NT2/D1 (cell line): ENCODE results near the gene PRDX3.

ENCODE experiments used
- SUZ12 ChIP-seq: IDR thresholded peaks from 2 replicates; pipeline ENCODE4 v1.6.1; 2011; ENCODE audit not compliant: insufficient read length, insufficient read depth; ENCODE audit errors: extremely low read depth
- YY1 ChIP-seq: IDR thresholded peaks from 2 replicates; pipeline ENCODE4 v1.6.1; 2011; ENCODE audit not compliant: insufficient read length, insufficient read depth
- ZNF274 ChIP-seq: IDR thresholded peaks from 2 replicates; pipeline ENCODE4 v1.6.1; 2011; ENCODE audit warnings: mild to moderate bottlenecking, low read depth, low read length

DNA sequence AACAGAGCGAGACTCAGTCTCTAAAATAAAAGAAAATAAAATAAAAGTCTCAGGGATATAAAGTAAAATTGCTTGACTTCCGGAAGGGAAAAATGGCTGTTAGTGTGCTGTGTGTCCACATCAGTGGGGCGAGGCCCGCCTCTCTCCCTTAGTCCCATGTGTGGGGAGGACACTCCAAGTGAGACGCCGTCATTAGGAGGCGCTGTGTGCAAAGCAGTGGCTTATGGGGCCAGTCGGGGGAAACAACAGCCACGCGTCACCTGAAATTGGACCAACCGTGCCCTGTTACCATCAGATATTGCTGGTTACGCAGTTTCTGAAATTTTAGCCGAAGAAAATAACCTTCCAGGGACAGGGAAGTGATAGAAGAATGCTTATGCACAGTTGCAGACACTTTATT lies 28.9 kb downstream of the PRDX3 start:
- TF ChIP-seq YY1 = no peak
- TF ChIP-seq SUZ12 = no peak
- TF ChIP-seq ZNF274 = no peak
